K562 (cell line): ENCODE results near the gene PHLDB1. TPM values are rescaled to one million over a fixed set of nuclear protein-coding genes. Genes with fewer than 3 reads are reported as not detected.
A peak's percentile ranks its signal among the peaks of the same experiment; 100 is the strongest.

ENCODE experiments used
- CHD4 ChIP-seq: fragments of 200-600 bp; sonication (generic); IDR thresholded peaks from 3 replicates; pipeline ENCODE4 v1.6.1; 2012; ENCODE audit warnings: low read depth, mild to moderate bottlenecking, mixed read lengths, low read length, inconsistent platforms; ENCODE audit not compliant: insufficient read depth, insufficient replicate concordance, poor library complexity, severe bottlenecking
- CREM ChIP-seq: IDR thresholded peaks from 2 replicates; pipeline ENCODE4 v1.6.1; 2014; ENCODE audit warnings: antibody characterized with exemption, low read depth
- FOXK2 ChIP-seq, 2 experiments: fragments of 450-650 bp; IDR thresholded peaks in 1 of 2; conservative IDR thresholded peaks in 1 of 2; 2 replicates each; pipeline ENCODE4 v1.6.1; 2016; ENCODE audit warnings: low read depth in 2 of 2, mild to moderate bottlenecking in 1 of 2
- IFI16 ChIP-seq: fragments of 250-450 bp; sonication (Bioruptor Pico); IDR thresholded peaks from 2 replicates; pipeline ENCODE4 v2.1.2; 2022; ENCODE audit warnings: mild to moderate bottlenecking, inconsistent platforms
- KDM1A ChIP-seq, 2 experiments: fragments of 450-650 bp; IDR thresholded peaks; 2 replicates each; pipeline ENCODE4 v1.6.1; 2016; ENCODE audit warnings: mild to moderate bottlenecking in 2 of 2
- LEF1 ChIP-seq: fragments of 450-650 bp; IDR thresholded peaks from 2 replicates; pipeline ENCODE4 v1.6.1; 2016; ENCODE audit warnings: mild to moderate bottlenecking
- OTX1 ChIP-seq: fragments of 450-650 bp; formaldehyde crosslinking; IDR thresholded peaks from 2 replicates; pipeline ENCODE4 v1.4.0; 2022; ENCODE audit warnings: mild to moderate bottlenecking
- PCBP2 ChIP-seq: fragments of 200-400 bp; formaldehyde crosslinking; IDR thresholded peaks from 2 replicates; pipeline ENCODE4 v1.6.1; 2018; ENCODE audit warnings: low read length, low read depth, mild to moderate bottlenecking, moderate library complexity; ENCODE audit not compliant: poor library complexity, severe bottlenecking
- POU5F1 ChIP-seq: fragments of 150-350 bp; IDR thresholded peaks from 2 replicates; pipeline ENCODE4 v1.6.1; 2014; ENCODE audit warnings: borderline replicate concordance, low read length, low read depth, mild to moderate bottlenecking; ENCODE audit not compliant: partially characterized antibody
- TBP ChIP-seq: optimal IDR thresholded peaks from 2 replicates; pipeline ENCODE3; 2011; ENCODE audit warnings: low read depth, low read length, improper control_type of control experiment
- ZNF407 ChIP-seq: fragments of 450-650 bp; IDR thresholded peaks from 2 replicates; pipeline ENCODE4 v1.6.1; 2016; ENCODE audit warnings: low read depth
- polyA plus RNA-seq, 8 experiments: library from polyadenylated mRNA; depleted of rRNA in 4 of 8; stranded (reverse) in 5 of 8; unstranded in 3 of 8; fragments of >200 nt; fragmentation: Nextera tagmentation in 2 of 8; fragmentation: Illumina TruSeq in 1 of 8; extraction: Ambion mirVana in 2 of 8; extraction: Trizol in 1 of 8; gene quantifications; 2 replicates each; pipeline versions ENCODE4 v1.2.1 to v1.2.3, GENCODE V29; 2011 to 2014; ENCODE audit warnings: inconsistent platforms in 1 of 8, missing spikeins in 1 of 8
- total RNA-seq, 7 experiments: library from RNA; depleted of rRNA in 6 of 7; stranded (reverse); fragments of >200 nt in 6 of 7; fragmentation: Illumina TruSeq in 2 of 7; extraction: Trizol in 2 of 7; gene quantifications; 2 replicates each; pipeline versions ENCODE4 v1.2.1 to v1.2.3, GENCODE V29; 2011 to 2021; ENCODE audit warnings: low replicate concordance in 1 of 7

PHLDB1 gene
- total and polyA plus RNA-seq, 9 of the 15 experiments (the other 6 are each of a cell fraction or from before 2014, with no cell fraction given), result 2.0 to 28.7 (median 16.2) TPM

GRCh38 chr11:118621071-118621783 lies 13.8 kb downstream of the PHLDB1 start (continued):
- no peak for TF ChIP-seq CHD4
- peak; percentile 33 for TF ChIP-seq TBP
- peak; percentile 76 to 83 for TF ChIP-seq KDM1A (IDR thresholded peaks at IDR 0.05)
- no peak for TF ChIP-seq IFI16 (CRISPR knock-in tag)
- TF ChIP-seq LEF1, result peak; percentile 59; the same call in 1 of the 2 replicates
- TF ChIP-seq POU5F1, result no peak
- peak; percentile 40; the same call in 1 of the 2 replicates for TF ChIP-seq OTX1
- peak in 1 of 2 experiments; percentile 19; a peak in 1 of 4 replicates for TF ChIP-seq FOXK2 (conservative IDR thresholded peaks at IDR 0.05 in 1 of 2, IDR thresholded peaks at IDR 0.05 in 1 of 2; ENCODE audit: low read depth in 2 of 2)
- TF ChIP-seq ZNF407, result no peak
- peak; percentile 40; the same call in 1 of the 2 replicates for TF ChIP-seq CREM
- TF ChIP-seq PCBP2, result peak; percentile 54
